ENCODE results near the gene LYST.

- TF ChIP-seq, protein P1, sequence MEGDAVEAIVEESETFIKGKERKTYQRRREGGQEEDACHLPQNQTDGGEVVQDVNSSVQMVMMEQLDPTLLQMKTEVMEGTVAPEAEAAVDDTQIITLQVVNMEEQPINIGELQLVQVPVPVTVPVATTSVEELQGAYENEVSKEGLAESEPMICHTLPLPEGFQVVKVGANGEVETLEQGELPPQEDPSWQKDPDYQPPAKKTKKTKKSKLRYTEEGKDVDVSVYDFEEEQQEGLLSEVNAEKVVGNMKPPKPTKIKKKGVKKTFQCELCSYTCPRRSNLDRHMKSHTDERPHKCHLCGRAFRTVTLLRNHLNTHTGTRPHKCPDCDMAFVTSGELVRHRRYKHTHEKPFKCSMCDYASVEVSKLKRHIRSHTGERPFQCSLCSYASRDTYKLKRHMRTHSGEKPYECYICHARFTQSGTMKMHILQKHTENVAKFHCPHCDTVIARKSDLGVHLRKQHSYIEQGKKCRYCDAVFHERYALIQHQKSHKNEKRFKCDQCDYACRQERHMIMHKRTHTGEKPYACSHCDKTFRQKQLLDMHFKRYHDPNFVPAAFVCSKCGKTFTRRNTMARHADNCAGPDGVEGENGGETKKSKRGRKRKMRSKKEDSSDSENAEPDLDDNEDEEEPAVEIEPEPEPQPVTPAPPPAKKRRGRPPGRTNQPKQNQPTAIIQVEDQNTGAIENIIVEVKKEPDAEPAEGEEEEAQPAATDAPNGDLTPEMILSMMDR (IDR thresholded peaks at IDR 0.05), result no peak
- TF ChIP-seq POLR2AphosphoS5 (IDR thresholded peaks at IDR 0.05), result no peak
Observed at GRCh38 chr1:235689356-235689755, 177.3 kb downstream of the LYST start.

All from sigmoid colon (tissue), 4 donors.